ENCODE results near the gene DDC. TPM values are rescaled to one million over a fixed set of nuclear protein-coding genes. Genes with fewer than 3 reads are reported as not detected.

The DDC gene
- total RNA-seq, 2 donors from 2014 or later = 85.4 to 90.2 TPM

GRCh38 chr7:50534690-50535290 is 30.4 kb downstream of the DDC start:
- no peak for TF ChIP-seq CTCF (IDR thresholded peaks at IDR 0.05)
- Histone ChIP-seq H3K4me1 (peaks cover 4% of the 10 kb centered on the region), H3K9me3 (no peaks in the 10 kb centered on the region), H3K27ac (no peak overlapping the region), H3K36me3 (no peaks in the 10 kb centered on the region), H3K4me3 (no peak overlapping the region), H3K27me3 (no peaks in the 10 kb centered on the region), H3K9ac (ENCODE audit: low read depth in 2 of 2, low read length in 2 of 2) (no peak overlapping the region)
- intact Hi-C loops (cut with DNase I) = no loop called here
- DNase-seq = no peak

GRCh38 chr7:50533866-50534265 is 31.3 kb downstream of the DDC start:
- Histone ChIP-seq H3K27ac (peak overlapping the region; percentile 53), H3K4me3 (no peak overlapping the region), H3K4me1 (peaks cover 6% of the 10 kb centered on the region), H3K36me3 (no peaks in the 10 kb centered on the region), H3K9me3 (no peaks in the 10 kb centered on the region), H3K9ac (ENCODE audit: low read depth in 2 of 2, low read length in 2 of 2) (no peak overlapping the region), H3K27me3 (no peaks in the 10 kb centered on the region)
- TF ChIP-seq CTCF (IDR thresholded peaks at IDR 0.05) = no peak
- intact Hi-C loops (cut with DNase I) = no loop called here
- peak; percentile 69 for DNase-seq

GRCh38 chr7:50531928-50532327 is 33.3 kb downstream of the DDC start:
- no peak for TF ChIP-seq CTCF (IDR thresholded peaks at IDR 0.05)
- Histone ChIP-seq H3K4me1 (peaks cover 7% of the 10 kb centered on the region), H3K4me3 (no peak overlapping the region), H3K9ac (ENCODE audit: low read depth in 2 of 2, low read length in 2 of 2) (no peak overlapping the region), H3K27ac (no peak overlapping the region), H3K27me3 (no peaks in the 10 kb centered on the region), H3K36me3 (no peaks in the 10 kb centered on the region), H3K9me3 (no peaks in the 10 kb centered on the region)
- intact Hi-C loops (cut with DNase I) = no loop called here
- no peak for DNase-seq

GRCh38 chr7:50531401-50531911 is 33.7 kb downstream of the DDC start:
- H3K4me3 ChIP-seq = no peak overlapping the region
- no peaks in the 10 kb centered on the region for H3K27me3 ChIP-seq
- H3K9ac ChIP-seq (ENCODE audit: low read depth in 2 of 2, low read length in 2 of 2) = no peak overlapping the region
- DNase-seq = peak; percentile 37
- H3K27ac ChIP-seq = no peak overlapping the region
- intact Hi-C loops (cut with DNase I) = no loop called here
- peaks cover 7% of the 10 kb centered on the region for H3K4me1 ChIP-seq
- no peaks in the 10 kb centered on the region for H3K36me3 ChIP-seq
- H3K9me3 ChIP-seq = no peaks in the 10 kb centered on the region
- no peak for TF ChIP-seq CTCF (IDR thresholded peaks at IDR 0.05)

- Histone ChIP-seq H3K9me3 (no peaks in the 10 kb centered on the region), H3K27ac (no peak overlapping the region), H3K36me3 (no peaks in the 10 kb centered on the region), H3K9ac (ENCODE audit: low read depth in 2 of 2, low read length in 2 of 2) (no peak overlapping the region), H3K4me3 (no peak overlapping the region), H3K27me3 (no peaks in the 10 kb centered on the region), H3K4me1 (peaks cover 7% of the 10 kb centered on the region)
- no peak for TF ChIP-seq CTCF (IDR thresholded peaks at IDR 0.05)
- intact Hi-C loops (cut with DNase I) = no loop called here
- DNase-seq = no peak
Observed at GRCh38 chr7:50530766-50531165, 34.4 kb downstream of the DDC start.

Measured in colonic mucosa (tissue), 4 donors.